ENCODE data around the gene PDGFA.

- TF ChIP-seq CEBPB (IDR thresholded peaks at IDR 0.05) (no peak), REST (IDR thresholded peaks at IDR 0.05; ENCODE audit: low read depth) (no peak), RAD21 (IDR thresholded peaks at IDR 0.05; ENCODE audit: low read depth) (no peak), MAX (IDR thresholded peaks at IDR 0.05) (no peak), TAF1 (IDR thresholded peaks at IDR 0.05; ENCODE audit: low read depth) (no peak), ZBTB7A (IDR thresholded peaks at IDR 0.05; ENCODE audit: low read depth) (no peak), YY1 (IDR thresholded peaks at IDR 0.05; ENCODE audit: low read depth) (no peak), CREB1 (IDR thresholded peaks at IDR 0.05; ENCODE audit: low read depth) (no peak)
Measured at GRCh38 chr7:511476-512145, 8.0 kb downstream of the PDGFA start.

All from Ishikawa (cell line).